NCI-H2081 (cell line): ENCODE measurements around the gene BMPR2.
A peak's percentile ranks its signal among the peaks of the same experiment; 100 is the strongest.
"Not testable (repeated sequence)": the region's sequence is repeated elsewhere in the genome, so short reads cannot be mapped to it uniquely, and the experiment has no call there.

Experiments used
- DNase-seq, 2 experiments: peaks; one replicate each; lab custom pipeline; 2025; lab: John Stamatoyannopoulos, UW

BMPR2 gene

GRCh38 chr2:202375609-202376408 lies at the start of gene BMPR2:
BMPR2 (plus strand) TSS chr2:202376327; CDS start chr2:202377475, 1,148 bp downstream.
- peak; percentile 86 to 92 for DNase-seq

GRCh38 chr2:202327858-202328257 lies 48.3 kb upstream of the BMPR2 start:
- no peak for DNase-seq

GRCh38 chr2:202335791-202336467 lies 40.2 kb upstream of the BMPR2 start:
- DNase-seq = no peak

GRCh38 chr2:202337151-202337550 lies 39.0 kb upstream of the BMPR2 start:
- no peak for DNase-seq

- no peak for DNase-seq
These were observed 38.3 kb upstream of the BMPR2 start for GRCh38 chr2:202337706-202338346.

- DNase-seq = peak in 1 of 2 experiments; percentile 49
These were observed 36.9 kb upstream of the BMPR2 start for GRCh38 chr2:202339071-202339870.

- DNase-seq = no peak
These were observed 31.9 kb upstream of the BMPR2 start for GRCh38 chr2:202344178-202344577.

- no peak for DNase-seq
These were observed 29.9 kb upstream of the BMPR2 start for GRCh38 chr2:202346180-202346579.

GRCh38 chr2:202353430-202353829 lies 22.7 kb upstream of the BMPR2 start:
- no peak for DNase-seq

- DNase-seq = no peak
These were observed 20.1 kb upstream of the BMPR2 start for GRCh38 chr2:202355993-202356505.

- DNase-seq = not testable (repeated sequence)
These were observed 17.2 kb upstream of the BMPR2 start for GRCh38 chr2:202358924-202359323.

GRCh38 chr2:202360646-202361045 lies 15.5 kb upstream of the BMPR2 start:
- DNase-seq = no peak

GRCh38 chr2:202361108-202361507 lies 15.0 kb upstream of the BMPR2 start:
- DNase-seq = no peak

- DNase-seq = no peak
These were observed 2.6 kb upstream of the BMPR2 start for GRCh38 chr2:202373490-202373889.

GRCh38 chr2:202374383-202374782 lies 1.7 kb upstream of the BMPR2 start:
- DNase-seq = not testable (repeated sequence)

- peak; percentile 52 to 62 for DNase-seq
These were observed 1.0 kb upstream of the BMPR2 start for GRCh38 chr2:202375033-202375608.

- DNase-seq = peak in 1 of 2 experiments; percentile 29
These were observed 506 bp downstream of the BMPR2 start for GRCh38 chr2:202376460-202377206.

GRCh38 chr2:202377207-202377761 lies 1.2 kb downstream of the BMPR2 start:
- peak in 1 of 2 experiments; percentile 22 for DNase-seq

- no peak for DNase-seq
These were observed 1.9 kb downstream of the BMPR2 start for GRCh38 chr2:202378001-202378400.

GRCh38 chr2:202378662-202379358 lies 2.7 kb downstream of the BMPR2 start:
- DNase-seq = no peak
